IPS-NIHi7 (cell line): Measurements from ENCODE around the gene SLC5A6.

ENCODE experiments used
- DNase-seq: peaks from one replicate; pipeline ENCODE4 v3.0.0; 2012; ENCODE audit warnings: mixed read lengths; ENCODE audit errors: extremely low spot score

The SLC5A6 gene

DNA sequence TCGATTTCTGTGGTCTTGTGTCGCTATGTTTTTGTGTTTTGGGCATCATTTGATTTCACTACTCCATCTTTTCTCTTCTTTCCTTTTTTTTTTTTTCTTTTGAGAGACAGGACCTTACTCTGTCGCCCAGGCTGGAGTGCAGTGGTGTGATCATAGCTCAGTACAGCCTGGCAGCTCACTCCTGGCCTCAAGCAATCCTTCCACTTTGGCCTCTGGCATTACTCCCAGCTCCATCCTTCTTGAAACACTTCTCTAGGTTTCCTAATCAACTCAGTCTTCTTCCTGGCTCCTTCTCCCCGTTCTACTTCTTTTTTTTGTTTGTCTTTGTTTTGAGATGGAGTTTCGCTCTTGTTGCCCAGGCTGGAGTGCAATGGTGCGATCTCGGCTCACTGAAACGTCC is 36.7 kb downstream of the SLC5A6 start:
- DNase-seq, result no peak

DNA sequence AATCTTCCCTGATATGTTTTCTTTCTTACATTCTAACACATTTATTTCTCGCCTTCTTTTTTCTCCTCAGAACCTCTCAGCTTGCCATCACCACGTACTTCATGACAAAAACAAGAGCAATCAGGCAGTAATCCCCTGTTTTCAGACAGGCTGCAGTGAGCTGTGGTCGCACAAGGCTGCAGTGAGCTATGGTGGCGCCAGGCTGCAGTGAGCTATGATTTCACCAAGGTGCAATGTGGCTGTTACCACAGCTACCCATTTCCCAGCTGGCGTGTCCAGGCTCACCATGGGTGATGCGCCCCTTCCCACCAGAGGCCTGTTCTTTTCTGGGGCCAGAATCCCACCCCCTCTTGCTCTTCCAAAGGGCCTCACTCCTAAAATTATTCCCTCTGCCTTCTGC is 37.4 kb downstream of the SLC5A6 start:
- no peak for DNase-seq

DNA sequence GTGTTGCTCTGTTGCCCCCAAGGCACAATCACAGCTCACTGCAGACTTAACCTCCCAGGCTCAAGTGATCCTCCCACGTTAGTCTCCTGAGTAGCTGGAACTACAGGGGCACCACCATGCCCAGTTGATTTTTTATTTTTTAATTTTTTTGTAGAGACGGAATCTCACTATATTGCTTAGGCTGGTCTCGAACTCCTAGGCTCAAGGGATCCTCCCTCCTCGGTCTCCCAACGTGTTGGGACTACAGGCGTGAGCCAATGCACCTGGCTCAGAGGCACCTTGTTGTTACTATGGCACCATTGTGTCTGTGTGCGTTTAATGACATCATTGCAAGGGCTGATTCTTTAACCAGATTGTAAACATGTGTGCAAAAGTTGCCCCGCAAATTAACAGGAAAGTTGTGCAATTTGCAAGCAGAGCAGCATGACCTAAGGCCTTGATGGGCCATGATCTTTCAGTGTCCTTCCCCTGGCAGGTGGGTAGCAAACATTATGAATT is 40.7 kb downstream of the SLC5A6 start:
- no peak for DNase-seq

DNA sequence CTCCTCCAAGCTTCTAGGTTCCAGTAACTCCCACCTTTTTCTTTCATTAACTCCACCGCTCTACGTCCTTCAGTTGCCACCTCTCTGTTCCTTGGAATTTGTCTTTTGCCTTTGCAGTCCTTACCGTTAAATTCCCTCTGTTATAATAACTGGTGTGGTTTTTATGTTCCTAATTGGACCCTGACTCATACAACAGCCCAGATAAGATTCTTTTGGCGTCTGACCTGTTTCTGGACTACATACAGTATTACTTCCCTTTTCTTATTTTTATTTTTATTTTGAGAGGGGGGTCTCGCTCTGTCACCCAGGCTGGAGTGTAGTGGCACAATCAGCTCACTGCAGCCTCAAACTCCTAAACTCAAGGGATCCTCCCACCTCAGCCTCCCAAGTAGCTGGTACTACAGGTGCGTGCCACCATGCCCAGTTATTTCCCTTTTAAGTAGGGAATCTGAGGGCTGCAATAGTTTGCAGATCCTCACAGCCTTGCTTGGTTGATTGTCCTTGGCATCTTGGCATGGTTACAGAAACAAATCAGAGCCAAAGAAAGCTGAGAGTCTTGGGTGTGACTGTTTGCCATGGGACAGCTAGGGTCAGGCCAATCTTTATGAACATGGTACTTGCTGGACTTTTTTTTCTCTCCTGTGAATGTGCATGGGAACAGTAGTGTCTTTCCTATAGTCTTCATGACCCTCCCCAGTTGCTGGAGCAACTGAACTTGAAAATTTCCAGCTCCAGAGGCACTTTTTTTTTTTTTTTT is 41.3 kb downstream of the SLC5A6 start:
- no peak for DNase-seq

DNA sequence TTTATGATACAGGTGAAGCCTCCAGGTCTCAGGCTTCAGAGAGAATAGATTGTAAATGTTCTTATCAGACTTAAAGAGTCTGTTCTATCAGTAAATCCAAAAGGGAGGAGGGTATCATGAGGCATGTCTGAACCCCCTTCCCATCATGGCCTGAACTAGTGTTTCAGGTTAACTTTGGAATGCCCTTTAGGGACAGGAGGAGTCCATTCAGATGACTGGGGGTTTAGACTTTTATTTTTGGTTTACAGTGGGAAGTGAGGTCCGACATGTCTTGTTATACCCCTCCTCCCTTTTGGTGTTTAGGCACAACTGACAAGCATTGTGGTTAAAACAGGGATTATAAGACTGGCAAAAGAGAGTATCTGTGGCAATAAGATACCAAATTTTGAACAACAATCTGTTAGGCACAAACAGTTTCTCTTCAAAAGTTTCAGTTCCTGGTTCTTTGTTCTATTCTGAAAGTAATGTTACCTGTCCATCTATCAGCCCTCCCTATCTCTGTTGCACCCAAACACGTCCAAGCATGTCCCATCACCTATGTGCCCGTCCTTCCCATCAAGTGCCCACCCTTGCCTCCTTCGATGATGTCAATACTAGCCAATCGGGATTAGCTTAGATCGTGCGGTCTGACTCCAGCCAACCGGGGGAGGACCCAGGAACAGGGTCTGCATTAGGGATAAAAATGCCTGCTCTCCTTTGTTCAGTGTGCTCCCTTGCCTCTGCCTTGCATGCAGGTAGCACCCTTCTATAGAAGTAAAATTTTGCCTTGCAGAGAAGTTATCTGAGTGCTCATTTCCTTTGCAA is 46.9 kb downstream of the SLC5A6 start:
- no peak for DNase-seq

DNA sequence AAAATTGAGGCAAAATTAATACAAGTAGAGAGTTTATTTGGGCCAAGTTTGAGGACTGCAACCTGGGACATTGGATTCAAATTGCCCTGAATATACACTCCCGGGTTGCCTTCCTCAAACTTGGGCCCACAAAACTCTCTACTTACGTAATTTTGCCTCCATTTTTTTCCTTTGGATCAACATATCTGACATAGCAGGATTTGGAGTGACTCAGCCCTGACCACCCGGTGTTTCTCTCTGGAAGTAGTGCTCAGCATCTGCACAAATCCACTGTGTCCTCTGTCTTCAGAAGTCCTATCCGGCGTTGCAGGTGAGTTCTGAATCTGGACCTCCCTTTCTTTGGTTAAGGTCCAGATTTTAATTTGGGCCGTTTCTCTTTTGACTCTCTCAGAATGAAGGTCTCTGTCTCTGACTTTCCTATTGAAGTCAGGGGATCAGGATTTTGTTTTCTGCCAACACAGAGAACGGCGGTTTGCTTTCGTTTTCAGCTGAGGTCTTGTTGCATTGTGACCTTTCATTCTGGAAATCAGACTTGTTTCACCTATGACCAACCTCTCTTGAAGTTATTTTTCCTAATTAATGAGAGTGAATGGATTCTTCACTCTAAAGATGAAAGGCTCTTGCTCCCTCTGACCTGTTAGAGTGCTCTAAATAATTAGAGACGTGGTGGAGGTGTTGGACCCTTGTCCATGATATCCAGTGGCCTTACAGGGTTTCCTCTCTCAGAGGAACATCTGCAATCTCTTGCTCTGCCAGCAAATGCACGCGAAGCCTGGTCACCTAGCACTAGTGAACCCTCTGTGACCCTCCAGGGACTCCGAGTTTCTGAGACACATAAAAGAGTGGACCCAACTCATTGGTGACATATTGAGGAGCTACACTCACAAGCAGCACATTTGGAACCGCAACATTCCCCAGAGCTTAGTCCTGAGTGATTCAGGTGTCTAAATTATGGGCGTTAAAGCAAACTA is 49.6 kb downstream of the SLC5A6 start:
- DNase-seq, result no peak

DNA sequence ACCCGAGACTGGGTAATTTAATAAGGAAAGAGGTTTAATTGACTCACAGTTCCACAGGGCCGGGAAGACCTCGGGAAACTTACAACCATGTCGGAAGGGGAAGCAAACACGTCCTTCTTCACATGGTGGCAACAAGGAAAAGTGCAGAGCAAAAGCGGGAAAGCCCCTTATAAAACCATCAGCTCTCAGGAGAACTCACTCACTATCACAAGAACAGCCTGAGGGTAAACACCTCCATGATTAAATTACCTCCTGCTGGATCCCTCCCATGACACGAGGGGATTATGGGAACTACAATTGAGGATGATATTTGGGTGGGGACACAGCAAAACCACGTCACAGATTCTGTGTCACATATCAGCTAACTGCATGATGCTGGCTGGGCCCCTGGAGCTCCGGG is 51.9 kb downstream of the SLC5A6 start:
- no peak for DNase-seq

DNA sequence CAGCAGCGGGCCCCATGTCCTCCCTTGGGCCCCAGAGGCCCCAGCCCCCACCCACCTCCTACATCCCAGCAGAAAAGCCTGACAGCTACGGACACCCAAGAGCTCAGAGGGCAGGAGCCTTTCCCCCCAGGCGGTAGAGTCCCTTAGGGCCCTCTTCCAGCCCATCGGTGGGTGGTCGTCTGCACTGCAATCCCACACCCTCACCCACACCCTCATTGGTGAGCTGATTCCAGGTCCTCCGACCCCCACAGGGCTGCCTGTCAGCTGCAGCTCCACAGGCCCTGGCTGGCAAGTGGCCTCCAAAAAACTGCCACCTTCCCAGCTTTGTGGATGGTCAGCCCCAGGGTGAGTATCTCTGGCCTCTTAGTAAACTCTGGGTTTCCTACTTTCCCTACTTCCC is 52.8 kb downstream of the SLC5A6 start:
- DNase-seq, result no peak

DNA sequence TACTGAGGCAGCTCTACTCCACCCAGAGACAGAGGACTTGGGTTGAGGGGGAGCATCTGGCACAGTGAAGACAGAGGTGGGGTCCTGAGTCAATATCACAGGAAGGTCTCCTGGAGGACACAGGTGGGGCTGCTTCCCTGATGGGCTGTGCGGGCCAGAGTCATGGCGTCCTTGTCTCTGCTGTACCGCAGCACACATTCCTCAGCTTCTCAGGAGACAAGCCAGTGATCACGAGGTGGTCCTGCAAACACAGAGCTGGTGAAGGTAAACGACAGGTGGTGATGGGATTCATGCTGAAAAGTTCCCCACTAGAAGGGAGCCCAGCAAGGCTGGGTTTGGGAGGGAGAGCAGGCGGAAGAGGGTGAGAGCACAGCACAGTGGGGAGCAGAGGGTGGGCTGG is 53.6 kb downstream of the SLC5A6 start:
- DNase-seq, result no peak

DNA sequence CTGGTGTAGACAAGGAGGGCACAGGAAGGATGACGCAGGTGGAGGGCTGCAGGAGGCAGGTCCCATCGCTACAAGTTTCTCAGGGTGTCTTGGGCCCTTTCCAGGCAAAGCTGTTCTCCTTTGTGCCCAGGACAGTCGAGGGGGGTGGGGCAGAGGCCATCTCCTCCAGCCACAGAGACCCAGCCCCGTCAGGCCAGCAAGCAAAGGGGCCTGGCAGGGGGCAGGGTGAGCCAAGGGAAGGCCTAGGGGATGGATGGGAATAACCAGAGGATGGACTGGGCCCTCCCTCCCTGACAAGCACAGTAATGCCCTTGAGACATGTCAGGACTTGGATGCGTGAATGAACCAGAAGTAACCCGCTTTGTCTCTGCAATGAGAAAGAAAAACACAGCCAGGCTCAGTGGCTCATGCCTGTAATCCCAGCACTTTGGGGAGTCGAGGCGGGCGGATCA is 57.0 kb downstream of the SLC5A6 start:
- no peak for DNase-seq

DNA sequence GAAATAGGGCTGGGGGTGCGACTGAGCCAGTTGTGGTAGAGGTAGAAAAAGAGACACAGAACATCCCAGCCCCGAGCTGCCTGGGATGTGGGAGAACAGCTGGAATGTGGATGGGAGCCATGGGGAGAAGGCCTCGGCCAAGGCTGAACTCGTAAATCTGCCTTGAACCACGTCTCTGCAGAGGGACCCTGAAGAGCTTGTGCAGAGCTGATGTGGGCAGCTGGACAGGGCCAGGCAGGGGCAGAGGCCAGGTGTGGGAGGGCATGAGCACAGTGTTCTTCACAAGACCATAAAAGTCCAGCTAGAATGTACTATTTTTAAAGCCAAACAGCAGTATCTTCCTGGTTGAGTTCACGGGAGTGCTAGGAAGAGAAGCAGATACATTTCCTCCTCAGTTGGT is 57.6 kb downstream of the SLC5A6 start:
- DNase-seq, result no peak

DNA sequence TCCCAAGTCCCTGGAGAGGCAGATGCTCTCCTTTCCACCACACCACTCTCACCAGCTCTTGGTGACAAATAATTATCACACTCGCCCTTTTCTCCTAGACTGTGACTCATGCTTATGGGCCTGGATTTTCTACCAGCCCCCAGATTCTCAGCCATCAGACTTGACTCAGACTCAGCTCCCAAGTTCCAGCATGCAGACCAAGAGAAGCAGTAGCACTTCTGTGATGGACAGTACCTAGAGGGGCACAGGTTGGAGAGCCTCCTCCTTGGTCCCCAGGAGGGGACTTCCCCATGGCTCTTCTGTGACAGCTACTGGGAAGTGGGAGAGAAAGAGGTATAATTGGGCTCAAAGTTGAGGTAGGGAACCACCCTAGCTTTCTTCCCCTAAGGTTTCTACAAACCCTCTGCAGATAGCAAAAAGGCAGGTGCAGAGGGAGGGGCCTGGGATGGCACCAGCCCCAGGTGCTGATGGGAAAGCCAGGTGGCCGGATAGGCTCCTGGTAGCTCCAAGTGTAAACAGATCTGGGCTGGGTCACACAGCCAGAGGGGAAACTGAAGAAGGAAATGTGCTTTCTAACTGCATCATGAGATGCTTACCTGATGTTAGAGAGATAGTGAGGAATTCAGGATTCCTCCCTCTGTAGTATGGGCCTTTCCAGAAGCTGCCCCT is 59.1 kb downstream of the SLC5A6 start:
- no peak for DNase-seq

DNA sequence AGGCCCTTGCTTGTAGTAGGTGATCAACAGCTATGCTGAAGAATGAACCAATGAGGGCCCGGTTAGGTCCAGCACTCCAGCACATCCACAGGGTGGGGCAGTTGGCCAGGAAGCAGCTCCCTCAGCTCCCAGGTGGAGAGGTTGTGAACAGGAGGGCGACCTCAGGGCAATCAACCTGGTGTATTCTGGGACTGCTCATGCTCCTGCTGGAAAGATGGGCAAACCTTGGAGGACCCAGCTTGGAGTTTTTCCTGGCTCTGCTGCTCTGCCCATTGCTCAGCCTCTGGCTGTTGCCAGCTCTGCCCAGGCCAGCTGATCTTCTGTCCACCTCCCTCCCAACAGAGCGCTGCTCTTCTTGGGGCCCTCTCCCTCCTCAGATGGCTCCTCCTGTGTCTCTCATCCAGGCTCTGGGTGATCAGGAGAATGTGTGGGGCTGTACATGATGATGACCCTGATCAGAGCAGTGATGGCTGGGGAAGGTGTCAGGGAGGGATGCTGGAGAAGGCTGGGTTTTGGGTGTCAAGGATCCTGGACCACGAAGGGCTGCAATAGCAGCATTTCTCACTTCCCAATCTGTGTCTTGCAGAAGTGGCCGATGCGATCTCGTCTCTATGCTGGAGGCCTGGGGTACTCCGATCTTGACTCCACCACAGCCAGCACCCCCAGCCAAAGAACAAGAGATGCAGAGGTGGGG is 59.8 kb downstream of the SLC5A6 start:
- peak; percentile 64 for DNase-seq

DNA sequence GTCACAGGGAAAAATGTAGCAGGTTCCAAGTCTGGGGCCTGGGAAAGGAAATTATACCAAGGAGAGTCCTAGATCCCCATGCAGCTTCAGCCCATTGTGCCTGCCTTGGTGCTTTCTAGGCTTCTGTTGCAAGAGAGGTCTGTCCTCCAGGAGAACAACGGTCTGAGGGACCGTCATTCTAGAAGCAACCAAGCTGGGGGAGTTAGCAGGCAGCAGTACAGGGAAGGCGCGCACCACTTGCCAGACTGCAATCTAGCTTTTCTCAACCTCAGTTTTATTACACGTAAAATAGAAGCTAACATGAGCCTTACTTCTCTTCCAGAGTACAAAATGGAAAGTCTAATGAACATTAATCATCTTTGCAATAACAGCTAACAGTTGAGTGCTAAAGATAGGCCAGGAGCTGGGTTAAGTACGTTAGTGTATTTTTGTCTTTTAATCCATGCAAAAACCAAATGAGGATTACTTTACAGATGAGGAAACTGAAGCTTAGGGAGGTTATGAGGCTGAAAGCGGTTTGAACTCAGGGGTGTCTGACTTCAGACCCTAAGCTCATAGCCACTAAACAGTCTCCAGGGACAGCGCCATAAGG is 61.3 kb downstream of the SLC5A6 start:
- DNase-seq, result no peak
